GM21526 (cell line): ENCODE results near the gene EFCAB11.
"Not testable (repeated sequence)": the region's sequence is repeated elsewhere in the genome, so short reads cannot be mapped to it uniquely, and the experiment has no call there.

Source experiments
- ATAC-seq: cut with Tn5 transposase; IDR thresholded peaks from one replicate; pipeline ENCODE4 v1.9.1; 2021; ENCODE audit warnings: moderate library complexity; ENCODE audit not compliant: unreplicated experiment, low FRiP score

Gene EFCAB11

GRCh38 chr14:89912667-89913211 is 41.8 kb downstream of the EFCAB11 start:
- ATAC-seq, result no peak

GRCh38 chr14:89912221-89912620 is 42.3 kb downstream of the EFCAB11 start:
- ATAC-seq, result no peak

GRCh38 chr14:89911010-89911919 is 43.3 kb downstream of the EFCAB11 start:
- no peak for ATAC-seq

GRCh38 chr14:89910691-89911009 is 43.9 kb downstream of the EFCAB11 start:
- no peak for ATAC-seq

- ATAC-seq, result no peak
Measured at GRCh38 chr14:89909586-89909985, 44.9 kb downstream of the EFCAB11 start.

- ATAC-seq, result no peak
Measured at GRCh38 chr14:89908712-89909450, 45.6 kb downstream of the EFCAB11 start.

GRCh38 chr14:89907655-89908054 is 46.9 kb downstream of the EFCAB11 start:
- no peak for ATAC-seq

GRCh38 chr14:89906000-89906399 is 48.5 kb downstream of the EFCAB11 start:
- ATAC-seq, result no peak

- ATAC-seq, result no peak
Measured at GRCh38 chr14:89903340-89903952, 51.1 kb downstream of the EFCAB11 start.

GRCh38 chr14:89902881-89903280 is 51.6 kb downstream of the EFCAB11 start:
- no peak for ATAC-seq

- no peak for ATAC-seq
Measured at GRCh38 chr14:89900802-89901201, 53.7 kb downstream of the EFCAB11 start.

GRCh38 chr14:89899917-89900663 is 54.4 kb downstream of the EFCAB11 start:
- ATAC-seq, result no peak

- no peak for ATAC-seq
Measured at GRCh38 chr14:89899291-89899690, 55.2 kb downstream of the EFCAB11 start.

- not testable (repeated sequence) for ATAC-seq
Measured at GRCh38 chr14:89893388-89893787, 61.1 kb downstream of the EFCAB11 start.

- no peak for ATAC-seq
Measured at GRCh38 chr14:89892953-89893352, 61.6 kb downstream of the EFCAB11 start.

GRCh38 chr14:89891721-89892120 is 62.8 kb downstream of the EFCAB11 start:
- ATAC-seq, result not testable (repeated sequence)

GRCh38 chr14:89891055-89891454 is 63.5 kb downstream of the EFCAB11 start:
- no peak for ATAC-seq

- ATAC-seq, result no peak
Measured at GRCh38 chr14:89890589-89890988, 63.9 kb downstream of the EFCAB11 start.

- ATAC-seq, result no peak
Measured at GRCh38 chr14:89889626-89890025, 64.9 kb downstream of the EFCAB11 start.

GRCh38 chr14:89884761-89885160 is 69.8 kb downstream of the EFCAB11 start:
- ATAC-seq, result no peak
